Measurements from ENCODE around the gene ZFPM1. TPM values are rescaled to one million over a fixed set of nuclear protein-coding genes. Genes with fewer than 3 reads are reported as not detected.

Gene ZFPM1
- total and polyA plus RNA-seq, 10 donors = 2.3 to 25.3 (median 8.9) TPM

DNA sequence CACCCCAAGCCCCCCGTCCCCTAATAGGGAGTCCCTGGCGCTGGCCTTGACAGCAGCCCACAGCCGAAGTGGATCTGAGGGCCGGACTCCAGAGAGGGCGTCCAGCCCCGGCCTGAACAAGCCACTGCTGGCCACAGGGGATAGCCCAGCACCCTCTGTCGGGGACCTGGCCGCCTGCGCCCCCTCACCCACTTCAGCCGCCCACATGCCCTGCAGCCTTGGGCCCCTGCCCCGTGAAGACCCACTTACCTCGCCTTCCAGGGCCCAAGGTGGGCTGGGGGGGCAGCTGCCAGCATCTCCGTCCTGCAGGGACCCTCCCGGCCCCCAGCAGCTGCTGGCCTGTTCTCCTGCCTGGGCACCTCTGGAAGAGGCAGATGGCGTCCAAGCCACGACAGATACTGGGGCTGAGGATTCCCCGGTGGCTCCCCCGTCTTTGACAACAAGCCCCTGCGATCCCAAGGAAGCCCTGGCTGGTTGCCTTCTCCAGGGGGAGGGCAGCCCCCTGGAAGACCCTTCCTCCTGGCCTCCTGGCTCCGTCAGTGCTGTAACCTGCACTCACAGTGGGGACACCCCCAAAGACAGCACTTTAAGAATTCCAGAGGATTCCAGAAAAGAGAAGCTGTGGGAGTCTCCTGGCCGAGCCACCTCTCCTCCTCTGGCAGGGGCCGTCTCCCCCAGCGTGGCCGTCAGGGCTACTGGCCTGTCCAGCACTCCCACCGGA is 19.3 kb upstream of the ZFPM1 start:
- H3K4me1 ChIP-seq = peaks cover 7 to 73% (median 44%) of the 10 kb centered on the region in 6 donors
- no peaks in the 10 kb centered on the region for H3K36me3 ChIP-seq
- no peaks in the 10 kb centered on the region for H3K9me3 ChIP-seq
- H3K4me3 ChIP-seq = no peak overlapping the region
- intact Hi-C loops (cut with DNase I; ENCODE audit: low total_unique reads) = loop anchor here (10.0 kb wide), 1 partner anchor 239 kb away; no protein-coding TSS in a partner anchor
- TF ChIP-seq POLR2A (IDR thresholded peaks at IDR 0.05) (no peak), POLR2AphosphoS5 (IDR thresholded peaks at IDR 0.05) (no peak), CTCF (IDR thresholded peaks at IDR 0.05 in 8 of 11, conservative IDR thresholded peaks at IDR 0.05 in 3 of 11) (no peak)
- 90 to 95% (median 92%) methylated on average over 14 to 25 of the region's 25 CpGs for WGBS, 5 donors
- DNase-seq = no peak
- H3K27ac ChIP-seq = no peak overlapping the region
- peaks cover 0 to 29% (median 0%) of the 10 kb centered on the region in 7 donors for H3K27me3 ChIP-seq (replicated peaks in 1 of 7)

DNA sequence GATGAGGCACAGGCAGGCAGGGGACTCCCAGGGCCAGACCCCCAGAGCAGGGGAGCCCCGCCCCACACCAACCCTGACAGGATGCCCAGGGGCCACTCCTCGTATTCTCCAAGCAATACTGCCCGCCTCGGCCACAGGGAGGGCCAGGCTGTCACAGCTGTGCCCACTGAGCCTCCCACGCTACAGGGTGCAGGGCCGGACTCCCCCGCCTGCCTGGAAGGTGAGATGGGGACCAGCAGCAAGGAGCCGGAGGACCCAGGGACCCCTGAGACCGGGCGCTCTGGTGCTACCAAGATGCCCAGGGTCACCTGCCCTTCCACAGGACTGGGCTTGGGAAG is 18.8 kb upstream of the ZFPM1 start:
- H3K27me3 ChIP-seq (replicated peaks in 1 of 7) = peaks cover 0 to 28% (median 0%) of the 10 kb centered on the region in 7 donors
- WGBS, 5 donors = 88 to 100% (median 89%) methylated on average over 2 to 10 of the region's 10 CpGs
- no peak for TF ChIP-seq POLR2AphosphoS5 (IDR thresholded peaks at IDR 0.05)
- TF ChIP-seq CTCF (IDR thresholded peaks at IDR 0.05 in 8 of 11, conservative IDR thresholded peaks at IDR 0.05 in 3 of 11) = no peak
- no peak for TF ChIP-seq POLR2A (IDR thresholded peaks at IDR 0.05)
- H3K27ac ChIP-seq = no peak overlapping the region
- no peaks in the 10 kb centered on the region for H3K36me3 ChIP-seq
- H3K4me3 ChIP-seq = no peak overlapping the region
- intact Hi-C loops (cut with DNase I; ENCODE audit: low total_unique reads) = loop anchor here (10.0 kb wide), 1 partner anchor 240 kb away; no protein-coding TSS in a partner anchor
- no peak for DNase-seq
- no peaks in the 10 kb centered on the region for H3K9me3 ChIP-seq
- peaks cover 7 to 68% (median 41%) of the 10 kb centered on the region in 6 donors for H3K4me1 ChIP-seq

- Histone ChIP-seq H3K27me3 (replicated peaks in 1 of 7) (peaks cover 0 to 24% (median 0%) of the 10 kb centered on the region in 7 donors), H3K27ac (no peak overlapping the region), H3K9me3 (no peaks in the 10 kb centered on the region), H3K4me1 (peaks cover 4 to 64% (median 37%) of the 10 kb centered on the region in 6 donors), H3K36me3 (no peaks in the 10 kb centered on the region), H3K4me3 (no peak overlapping the region)
- DNase-seq = no peak
- WGBS, 5 donors = 45 to 83% (median 77%) methylated on average over 4 to 18 of the region's 18 CpGs
- TF ChIP-seq POLR2A (IDR thresholded peaks at IDR 0.05) (no peak), POLR2AphosphoS5 (IDR thresholded peaks at IDR 0.05) (peak in 2 of 3 donors; percentile 58 to 71), CTCF (IDR thresholded peaks at IDR 0.05 in 8 of 11, conservative IDR thresholded peaks at IDR 0.05 in 3 of 11) (no peak)
- intact Hi-C loops (cut with DNase I; ENCODE audit: low total_unique reads) = loop anchor here (10.0 kb wide), 1 partner anchor 240 kb away; no protein-coding TSS in a partner anchor
These were observed 18.3 kb upstream of the ZFPM1 start for GRCh38 chr16:88434746-88435145.
